Common myeloid progenitor, CD34-positive (primary cell): ENCODE results near the gene YAP1.

ENCODE experiments used
- CTCF ChIA-PET: fragments of 350-600 bp; sonication (Branson Sonifier 250); formaldehyde crosslinking; loops from one replicate; lab custom pipeline; 2021; ENCODE audit warnings: antibody characterized with exemption; lab: Charles Lee
- POLR2A ChIA-PET: fragments of 350-600 bp; sonication (Branson Sonifier 250); formaldehyde crosslinking; loops from one replicate; lab custom pipeline; 2021; ENCODE audit warnings: antibody characterized with exemption; lab: Charles Lee
- DNase-seq, 3 donors: peaks; one replicate each; pipeline versions ENCODE4 v3.0.0 to v3.0.0-alpha.2; 2013
- H3K27ac ChIP-seq, 2 experiments: 1 replicate in 1 of 2; 2 replicates in 1 of 2; pipeline ENCODE4 v1.7.0; 2013; ENCODE audit warnings: inconsistent platforms in 2 of 2, low read length in 2 of 2, mild to moderate bottlenecking in 2 of 2, low read depth in 1 of 2, moderate library complexity in 1 of 2; ENCODE audit not compliant: severe bottlenecking in 2 of 2, insufficient read depth in 1 of 2, poor library complexity in 1 of 2
- H3K27me3 ChIP-seq, 5 experiments: replicated peaks in 2 of 5; 1 replicate in 3 of 5; 2 replicates in 2 of 5; pipeline versions ENCODE4 v1.6.1 to v1.7.0; 2013; ENCODE audit warnings: low read length in 4 of 5, mild to moderate bottlenecking in 2 of 5, moderate library complexity in 2 of 5, inconsistent platforms in 1 of 5; ENCODE audit not compliant: insufficient read depth in 5 of 5, control insufficient read depth in 4 of 5
- H3K36me3 ChIP-seq, 4 experiments: 1 replicate in 2 of 4; 2 replicates in 2 of 4; pipeline versions ENCODE4 v1.6.1 to v1.7.0; 2013; ENCODE audit warnings: low read length in 3 of 4, control low read depth in 1 of 4, mild to moderate bottlenecking in 1 of 4; ENCODE audit not compliant: control insufficient read depth in 4 of 4, insufficient read depth in 4 of 4
- H3K4me1 ChIP-seq, 4 experiments: 1 replicate in 3 of 4; 2 replicates in 1 of 4; pipeline versions ENCODE4 v1.6.1 to v1.7.1; 2013; ENCODE audit warnings: low read length in 3 of 4, mild to moderate bottlenecking in 3 of 4, control low read depth in 1 of 4, inconsistent platforms in 1 of 4, moderate library complexity in 1 of 4; ENCODE audit not compliant: control insufficient read depth in 4 of 4, insufficient read depth in 4 of 4; ENCODE audit errors: control extremely low read depth in 1 of 4
- H3K4me3 ChIP-seq, 7 experiments: 1 replicate in 4 of 7; 2 replicates in 3 of 7; pipeline versions ENCODE4 v1.5.1 to v1.7.0; 2013; ENCODE audit warnings: mild to moderate bottlenecking in 7 of 7, low read length in 6 of 7, moderate library complexity in 6 of 7, inconsistent platforms in 2 of 7, low read depth in 2 of 7, control low read depth in 1 of 7; ENCODE audit not compliant: insufficient read depth in 4 of 7, control insufficient read depth in 1 of 7; ENCODE audit errors: extremely low read depth in 1 of 7
- H3K9me3 ChIP-seq, 5 experiments: 1 replicate in 4 of 5; 2 replicates in 1 of 5; pipeline versions ENCODE4 v1.6.1 to v1.7.1; 2013; ENCODE audit warnings: low read length in 4 of 5, mild to moderate bottlenecking in 2 of 5, inconsistent platforms in 1 of 5, low read depth in 1 of 5, moderate library complexity in 1 of 5; ENCODE audit not compliant: control insufficient read depth in 4 of 5, insufficient read depth in 2 of 5; ENCODE audit errors: control extremely low read depth in 1 of 5
- WGBS: methylation state at CpG from one replicate; pipeline ENCODE4 v1.1.5; 2013; ENCODE audit not compliant: insufficient coverage; 5-methylcytosine and 5-hydroxymethylcytosine counted together

The YAP1 gene

DNA sequence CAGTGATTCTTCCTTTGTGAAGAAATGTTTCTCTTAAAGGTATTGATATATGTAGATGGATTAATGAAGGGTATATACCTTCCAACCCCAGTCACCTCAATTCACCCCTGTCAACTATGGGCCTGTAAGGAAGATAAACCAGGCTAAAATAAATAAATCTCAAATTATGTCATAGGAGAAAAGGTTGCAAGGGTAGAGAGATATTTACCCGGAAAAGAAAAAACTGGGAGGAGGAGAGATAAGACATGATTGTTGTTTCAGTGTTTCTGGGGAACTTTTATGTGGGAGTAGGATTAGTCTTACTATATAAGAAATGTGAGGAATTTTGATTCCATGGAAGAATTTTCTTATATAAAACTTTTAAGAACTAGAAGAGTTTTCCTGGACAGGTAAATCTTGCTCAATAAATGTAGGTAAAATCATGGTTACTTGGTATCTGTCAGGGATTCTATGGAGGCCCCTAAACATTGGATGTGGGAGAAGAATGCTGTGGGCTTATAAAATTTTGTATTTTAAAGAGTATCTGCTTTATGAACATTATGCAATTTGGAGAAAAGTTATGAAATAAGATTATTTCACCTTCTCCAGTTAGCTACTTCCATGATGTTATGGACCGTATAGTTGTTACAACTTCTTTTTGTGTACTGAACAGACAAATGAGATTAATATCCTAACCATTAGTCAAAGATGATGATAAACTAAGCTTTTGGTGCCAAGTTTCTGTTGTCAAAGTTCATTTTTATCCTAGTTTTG, 6.4 kb downstream of the YAP1 start:
- Histone ChIP-seq H3K4me3 (no peak overlapping the region), H3K27ac (no peak overlapping the region), H3K36me3 (no peaks in the 10 kb centered on the region), H3K9me3 (no peaks in the 10 kb centered on the region), H3K27me3 (peaks cover 15 to 91% (median 40%) of the 10 kb centered on the region in 5 experiments), H3K4me1 (peaks cover 0 to 6% (median 0%) of the 10 kb centered on the region in 4 experiments)
- ChIA-PET CTCF (no interaction called here), POLR2A (no interaction called here)
- DNase-seq = no peak
- WGBS = 88% methylated on average over 1 of the region's 2 CpGs

DNA sequence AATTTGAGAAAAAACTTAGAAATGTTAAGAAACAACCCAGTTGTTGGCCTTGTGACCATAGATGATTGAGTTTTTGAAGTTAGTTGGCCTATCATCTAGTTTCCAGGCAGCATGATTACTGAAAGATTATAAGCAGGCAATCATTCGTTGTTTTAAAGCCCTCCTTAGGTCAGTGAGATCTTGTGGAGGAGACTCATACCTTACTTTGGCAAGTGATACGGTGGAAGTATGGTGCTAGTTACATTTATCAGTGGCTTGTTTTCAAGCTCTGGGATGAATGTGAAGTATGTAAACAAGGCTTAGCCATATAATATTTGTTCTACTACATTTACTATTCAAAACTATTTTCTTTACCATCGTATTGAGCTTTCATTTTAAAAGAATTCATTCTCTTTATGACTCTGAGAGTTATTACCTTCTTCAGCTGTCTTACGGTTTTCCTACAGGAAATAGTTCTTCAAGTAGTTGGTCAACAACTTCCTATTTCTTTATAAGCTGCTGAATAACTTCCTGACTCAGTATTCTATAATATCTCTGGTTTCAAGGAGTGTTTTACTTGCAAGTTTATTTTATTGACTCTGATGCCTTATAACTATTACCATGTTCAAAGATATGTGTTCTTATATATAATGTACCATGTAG, 7.3 kb downstream of the YAP1 start:
- H3K36me3 ChIP-seq = no peaks in the 10 kb centered on the region
- ChIA-PET CTCF (no interaction called here), POLR2A (no interaction called here)
- H3K9me3 ChIP-seq = peaks cover 0 to under 1% (median 0%) of the 10 kb centered on the region in 5 experiments
- H3K4me1 ChIP-seq = no peaks in the 10 kb centered on the region
- no peak overlapping the region for H3K27ac ChIP-seq
- H3K27me3 ChIP-seq = peaks cover 9 to 91% (median 31%) of the 10 kb centered on the region in 5 experiments
- no peak overlapping the region for H3K4me3 ChIP-seq
- DNase-seq = peak in 1 of 3 donors; percentile 20
- 25% methylated on average over 2 of the region's 4 CpGs for WGBS

DNA sequence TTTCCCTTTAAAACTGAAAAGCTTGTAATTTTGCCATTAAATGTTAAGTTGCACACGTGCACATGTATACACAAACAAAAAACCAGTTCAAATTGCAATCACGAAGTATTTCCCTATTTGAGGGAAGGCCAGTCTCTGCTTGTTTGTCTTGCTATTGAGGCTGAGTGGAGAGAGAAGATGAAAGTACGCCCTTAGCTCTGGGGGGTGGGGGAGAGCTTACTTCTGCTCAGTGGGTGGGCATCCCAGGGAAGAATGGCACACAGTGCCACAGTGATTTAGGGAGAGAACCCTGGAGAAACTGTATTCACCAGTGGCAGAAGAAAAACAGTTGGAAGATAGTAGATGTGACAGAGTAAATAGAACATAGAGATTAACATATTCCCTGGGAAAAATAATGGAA, 8.7 kb downstream of the YAP1 start:
- Histone ChIP-seq H3K4me1 (no peaks in the 10 kb centered on the region), H3K36me3 (no peaks in the 10 kb centered on the region), H3K9me3 (peaks cover 0 to 7% (median 5%) of the 10 kb centered on the region in 5 experiments), H3K27me3 (peaks cover 8 to 84% (median 29%) of the 10 kb centered on the region in 5 experiments), H3K27ac (no peak overlapping the region), H3K4me3 (no peak overlapping the region)
- no peak for DNase-seq
- ChIA-PET POLR2A (no interaction called here), CTCF (no interaction called here)
- 67% methylated on average over 1 of the region's 3 CpGs for WGBS

- Histone ChIP-seq H3K4me3 (no peak overlapping the region), H3K4me1 (no peaks in the 10 kb centered on the region), H3K27ac (no peak overlapping the region), H3K27me3 (peaks cover 8 to 78% (median 23%) of the 10 kb centered on the region in 5 experiments), H3K36me3 (no peaks in the 10 kb centered on the region), H3K9me3 (peaks cover 0 to 14% (median 7%) of the 10 kb centered on the region in 5 experiments)
- ChIA-PET CTCF (no interaction called here), POLR2A (interaction anchor here (0.5 kb wide), 1 partner anchor 25 kb away, joined by 3 read pairs; no protein-coding TSS in a partner anchor)
- DNase-seq = no peak
- 57% methylated on average over 2 of the region's 4 CpGs for WGBS
Observed at GRCh38 chr11:102119997-102120396, 9.8 kb downstream of the YAP1 start.

GRCh38 chr11:102120437-102120973, 10.3 kb downstream of the YAP1 start:
- ChIA-PET POLR2A (no interaction called here), CTCF (no interaction called here)
- H3K36me3 ChIP-seq = no peaks in the 10 kb centered on the region
- WGBS = 80% methylated on average over 1 of the region's 3 CpGs
- no peak overlapping the region for H3K27ac ChIP-seq
- H3K4me3 ChIP-seq = no peak overlapping the region
- peaks cover 7 to 77% (median 21%) of the 10 kb centered on the region in 5 experiments for H3K27me3 ChIP-seq
- no peaks in the 10 kb centered on the region for H3K4me1 ChIP-seq
- peaks cover 0 to 14% (median 7%) of the 10 kb centered on the region in 5 experiments for H3K9me3 ChIP-seq
- DNase-seq = no peak

DNA sequence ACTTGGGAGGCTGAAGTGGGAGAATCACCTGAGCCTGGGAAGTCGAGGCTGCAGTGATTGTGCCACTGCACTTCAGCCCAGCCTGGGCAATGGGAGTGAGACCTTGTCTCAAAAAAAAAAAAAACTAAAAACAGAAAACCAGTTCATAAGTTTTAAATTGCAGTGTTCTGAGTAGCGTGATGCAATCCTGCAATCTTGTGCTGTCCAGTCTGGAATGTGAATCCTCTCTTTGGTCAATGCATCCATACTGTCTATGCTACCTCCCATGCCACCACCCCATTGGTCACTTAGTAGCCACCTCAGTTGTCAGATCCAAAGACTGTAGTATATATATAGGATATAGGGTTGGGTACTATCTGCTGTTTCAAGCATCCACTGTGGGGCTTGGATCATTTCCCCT, 11.1 kb downstream of the YAP1 start:
- CTCF ChIA-PET = no interaction called here
- WGBS = 100% methylated on average over 1 of the region's 2 CpGs

DNA sequence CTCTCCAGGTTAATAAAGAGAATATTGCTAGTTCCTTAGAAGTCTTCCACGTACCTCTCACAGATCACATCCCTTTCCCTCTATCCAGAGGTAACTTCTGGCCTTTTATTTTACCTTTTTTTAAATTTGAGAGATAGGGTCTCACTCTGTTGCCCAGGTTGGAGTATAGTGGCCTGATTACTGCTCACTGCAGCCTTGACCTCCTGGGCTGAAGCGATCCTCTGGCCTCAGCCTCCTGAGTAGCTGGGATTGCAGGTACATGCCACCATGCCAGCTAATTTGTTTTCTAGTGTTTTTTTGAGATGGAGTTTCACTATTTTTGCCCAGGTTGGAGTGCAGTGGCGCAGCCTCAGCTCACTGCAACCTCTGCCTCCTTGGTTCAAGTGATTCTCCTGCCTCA, 24.4 kb downstream of the YAP1 start:
- H3K9me3 ChIP-seq = peaks cover 0 to 2% (median 0%) of the 10 kb centered on the region in 5 experiments
- H3K4me3 ChIP-seq = no peak overlapping the region
- CTCF ChIA-PET = no interaction called here
- no peaks in the 10 kb centered on the region for H3K36me3 ChIP-seq
- H3K27me3 ChIP-seq = peaks cover 4 to 68% (median 28%) of the 10 kb centered on the region in 5 experiments
- no peak overlapping the region for H3K27ac ChIP-seq
- no peak for DNase-seq
- no peaks in the 10 kb centered on the region for H3K4me1 ChIP-seq
- POLR2A ChIA-PET = no interaction called here
- 90% methylated on average over 2 of the region's 3 CpGs for WGBS

More for the DNA sequence above, 11.1 kb downstream of the YAP1 start:
- peaks cover 2 to 80% (median 14%) of the 10 kb centered on the region in 5 experiments for H3K27me3 ChIP-seq
- DNase-seq = no peak
- H3K9me3 ChIP-seq = peaks cover 0 to 17% (median 9%) of the 10 kb centered on the region in 5 experiments
- H3K36me3 ChIP-seq = no peaks in the 10 kb centered on the region
- no peak overlapping the region for H3K4me3 ChIP-seq
- POLR2A ChIA-PET = no interaction called here
- no peak overlapping the region for H3K27ac ChIP-seq
- no peaks in the 10 kb centered on the region for H3K4me1 ChIP-seq
